HG02885 (cell line): ENCODE data around the gene LAMB3.

ENCODE experiments used
- ATAC-seq: cut with Tn5 transposase; IDR thresholded peaks from one replicate; pipeline ENCODE4 v1.9.1; 2021; ENCODE audit warnings: mild to moderate bottlenecking; ENCODE audit not compliant: unreplicated experiment, poor library complexity

Gene LAMB3

GRCh38 chr1:209667103-209667502, 14.9 kb upstream of the LAMB3 start:
- no peak for ATAC-seq

GRCh38 chr1:209662879-209663327, 10.7 kb upstream of the LAMB3 start:
- ATAC-seq, result no peak

GRCh38 chr1:209661071-209661470, 8.8 kb upstream of the LAMB3 start:
- ATAC-seq, result no peak

GRCh38 chr1:209659909-209660308, 7.7 kb upstream of the LAMB3 start:
- ATAC-seq, result peak; percentile 73

GRCh38 chr1:209657918-209658317, 5.7 kb upstream of the LAMB3 start:
- ATAC-seq, result no peak

GRCh38 chr1:209657140-209657879, 5.1 kb upstream of the LAMB3 start:
- peak; percentile 72 for ATAC-seq

- ATAC-seq, result no peak
Observed at GRCh38 chr1:209655411-209656231, 3.4 kb upstream of the LAMB3 start.

GRCh38 chr1:209653915-209654351, 1.7 kb upstream of the LAMB3 start:
- no peak for ATAC-seq

- no peak for ATAC-seq
Observed at GRCh38 chr1:209652873-209653401, 712 bp upstream of the LAMB3 start.

- ATAC-seq, result peak; percentile 77
Observed at GRCh38 chr1:209651138-209651587, 1.1 kb downstream of the LAMB3 start.

GRCh38 chr1:209650454-209650853, 1.8 kb downstream of the LAMB3 start:
- no peak for ATAC-seq

GRCh38 chr1:209648931-209649776, 3.1 kb downstream of the LAMB3 start:
- ATAC-seq, result no peak

- no peak for ATAC-seq
Observed at GRCh38 chr1:209648346-209648745, 3.9 kb downstream of the LAMB3 start.

GRCh38 chr1:209647156-209647555, 5.1 kb downstream of the LAMB3 start:
- no peak for ATAC-seq

GRCh38 chr1:209646558-209646957, 5.7 kb downstream of the LAMB3 start:
- ATAC-seq, result no peak

GRCh38 chr1:209645574-209646452, 6.4 kb downstream of the LAMB3 start:
- ATAC-seq, result no peak

GRCh38 chr1:209643285-209644020, 8.8 kb downstream of the LAMB3 start:
- ATAC-seq, result no peak

- ATAC-seq, result no peak
Observed at GRCh38 chr1:209642816-209643215, 9.4 kb downstream of the LAMB3 start.

- no peak for ATAC-seq
Observed at GRCh38 chr1:209641832-209642172, 10.4 kb downstream of the LAMB3 start.
